Measurements from ENCODE around the gene GRHPR. TPM values are rescaled to one million over a fixed set of nuclear protein-coding genes. Genes with fewer than 3 reads are reported as not detected.

Gene GRHPR
- total RNA-seq, 1 donor from 2014 or later: 88.1 TPM

GRCh38 chr9:37405350-37405749 is 17.1 kb upstream of the GRHPR start:
- Histone ChIP-seq H3K9ac (ENCODE audit: low read length) (no peak overlapping the region), H3K4me2 (ENCODE audit: low read length) (no peak overlapping the region), H2AFZ (ENCODE audit: low read depth, low read length) (no peak overlapping the region), H3K79me2 (ENCODE audit: insufficient read depth, low read length) (no peaks in the 10 kb centered on the region), H3K4me1 (ENCODE audit: insufficient read depth, low read length) (no peaks in the 10 kb centered on the region), H3K27me3 (ENCODE audit: insufficient read depth, low read length) (peaks cover 6% of the 10 kb centered on the region), H3K36me3 (ENCODE audit: insufficient read depth, low read length) (no peaks in the 10 kb centered on the region), H4K20me1 (ENCODE audit: insufficient read depth, low read length) (no peaks in the 10 kb centered on the region), H3K4me3 (ENCODE audit: insufficient read depth, low read depth, low read length) (no peak overlapping the region), H3K9me3 (ENCODE audit: insufficient read depth, low read depth, low read length) (no peaks in the 10 kb centered on the region), H3K27ac (ENCODE audit: low read depth, low read length) (no peak overlapping the region)
- H3K4me1 Mint-ChIP-seq (ENCODE audit: low read depth, unreplicated experiment): peaks cover 3% of the 10 kb centered on the region
- no peaks in the 10 kb centered on the region for H3K36me3 Mint-ChIP-seq (ENCODE audit: low read depth, unreplicated experiment)
- no peak for TF ChIP-seq EZH2 (IDR thresholded peaks at IDR 0.05; ENCODE audit: insufficient read depth, low read length)
- no peak for TF ChIP-seq CTCF (IDR thresholded peaks at IDR 0.05; ENCODE audit: insufficient read depth, low read depth, low read length)
- FAIRE-seq (no peak), DNase-seq (ENCODE audit: low read depth) (peak; percentile 15)
- no peak overlapping the region for H3K4me3 Mint-ChIP-seq (ENCODE audit: unreplicated experiment)
- peaks cover 4% of the 10 kb centered on the region for H3K27me3 Mint-ChIP-seq (ENCODE audit: low read depth, unreplicated experiment)
- H3K9me3 Mint-ChIP-seq (ENCODE audit: unreplicated experiment): no peaks in the 10 kb centered on the region
- H3K27ac Mint-ChIP-seq (ENCODE audit: unreplicated experiment): no peak overlapping the region

GRCh38 chr9:37405764-37406380 is 16.6 kb upstream of the GRHPR start:
- FAIRE-seq: no peak

More at GRCh38 chr9:37405764-37406380, 16.6 kb upstream of the GRHPR start:
- no peaks in the 10 kb centered on the region for H3K36me3 Mint-ChIP-seq (ENCODE audit: low read depth, unreplicated experiment)
- no peak for DNase-seq (ENCODE audit: low read depth)
- Histone ChIP-seq H3K9ac (ENCODE audit: low read length) (no peak overlapping the region), H3K4me1 (ENCODE audit: insufficient read depth, low read length) (no peaks in the 10 kb centered on the region), H3K79me2 (ENCODE audit: insufficient read depth, low read length) (no peaks in the 10 kb centered on the region), H4K20me1 (ENCODE audit: insufficient read depth, low read length) (no peaks in the 10 kb centered on the region), H3K27me3 (ENCODE audit: insufficient read depth, low read length) (peaks cover 6% of the 10 kb centered on the region), H3K9me3 (ENCODE audit: insufficient read depth, low read depth, low read length) (no peaks in the 10 kb centered on the region), H3K36me3 (ENCODE audit: insufficient read depth, low read length) (no peaks in the 10 kb centered on the region), H3K4me3 (ENCODE audit: insufficient read depth, low read depth, low read length) (no peak overlapping the region), H2AFZ (ENCODE audit: low read depth, low read length) (no peak overlapping the region), H3K27ac (ENCODE audit: low read depth, low read length) (no peak overlapping the region), H3K4me2 (ENCODE audit: low read length) (no peak overlapping the region)
- H3K27me3 Mint-ChIP-seq (ENCODE audit: low read depth, unreplicated experiment): peaks cover 4% of the 10 kb centered on the region
- H3K4me3 Mint-ChIP-seq (ENCODE audit: unreplicated experiment): no peak overlapping the region
- TF ChIP-seq CTCF (IDR thresholded peaks at IDR 0.05; ENCODE audit: insufficient read depth, low read depth, low read length) (no peak), EZH2 (IDR thresholded peaks at IDR 0.05; ENCODE audit: insufficient read depth, low read length) (no peak)
- peaks cover 3% of the 10 kb centered on the region for H3K4me1 Mint-ChIP-seq (ENCODE audit: low read depth, unreplicated experiment)
- H3K27ac Mint-ChIP-seq (ENCODE audit: unreplicated experiment): no peak overlapping the region
- H3K9me3 Mint-ChIP-seq (ENCODE audit: unreplicated experiment): no peaks in the 10 kb centered on the region

All from astrocyte (in vitro differentiated cells and primary cell).